Measurements from ENCODE around the gene ABCB1. TPM values are rescaled to one million over a fixed set of nuclear protein-coding genes. Genes with fewer than 3 reads are reported as not detected.

ABCB1 gene
- total RNA-seq, 2 experiments from 2014 or later, result 8.8 to 8.9 TPM

DNA sequence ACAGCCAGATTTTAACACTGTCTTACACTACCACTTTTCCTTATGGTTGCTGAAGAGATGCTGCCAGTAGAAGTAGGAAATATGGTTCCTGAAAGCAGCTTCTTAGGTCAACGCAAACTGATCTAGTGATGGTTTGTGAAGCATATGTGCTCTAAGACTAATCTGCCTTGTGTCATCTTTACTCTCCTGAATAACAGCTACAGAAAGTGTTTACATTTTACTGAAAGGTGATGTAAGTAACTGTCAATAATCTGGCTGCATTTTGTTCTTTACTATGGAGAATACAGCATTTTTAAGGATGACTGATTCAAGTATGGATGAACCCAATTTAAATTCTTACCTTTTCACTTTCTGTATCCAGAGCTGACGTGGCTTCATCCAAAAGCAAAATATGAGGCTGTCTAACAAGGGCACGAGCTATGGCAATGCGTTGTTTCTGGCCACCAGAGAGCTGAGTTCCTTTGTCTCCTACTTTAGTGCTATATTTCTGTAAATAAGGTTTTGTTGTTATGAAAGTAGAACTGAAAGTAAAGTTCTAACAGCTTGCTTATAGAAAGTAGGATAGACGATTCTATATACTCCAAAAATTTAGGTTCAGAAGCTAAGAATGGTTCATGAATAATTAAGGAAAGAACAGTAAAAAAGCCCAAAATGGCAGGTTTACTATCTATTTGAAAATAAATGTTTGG, 95.0 kb downstream of the ABCB1 start:
- POLR2A ChIA-PET, result no interaction called here
- CTCF ChIA-PET, result interaction anchor here (0.8 to 2.0 kb wide), 12 partner anchors 11 to 604 kb away, joined by 3 to 5 read pairs (median 3); partner anchors contain the start of gene RUNDC3B

DNA sequence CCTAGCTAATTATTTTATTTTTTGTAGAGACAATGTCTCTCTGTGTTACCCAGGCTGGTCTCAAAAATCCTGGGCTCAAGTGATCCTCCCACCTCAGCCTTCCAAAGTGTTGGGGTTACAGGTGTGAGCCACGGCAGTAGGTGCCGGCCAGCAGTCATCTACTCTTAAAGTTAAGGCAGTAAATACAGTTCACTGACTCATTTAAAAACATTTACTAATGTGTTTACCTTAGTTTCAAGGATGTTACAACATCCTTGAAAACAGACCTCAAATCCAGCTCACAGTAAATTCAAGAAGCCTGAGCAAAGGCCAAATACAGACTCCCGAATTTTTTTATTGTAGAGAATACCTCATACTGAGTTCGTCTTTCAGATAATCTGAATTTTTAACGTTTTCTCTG, 95.6 kb downstream of the ABCB1 start:
- no peak overlapping the region for H3K4me3 Mint-ChIP-seq
- H3K27me3 Mint-ChIP-seq, result no peaks in the 10 kb centered on the region
- intact Hi-C loops (cut with micrococcal nuclease), result loop anchor here (10.0 kb wide), 1 partner anchor 120 kb away; the partner anchor contains the start of gene RUNDC3B
- TF ChIP-seq, protein P1, sequence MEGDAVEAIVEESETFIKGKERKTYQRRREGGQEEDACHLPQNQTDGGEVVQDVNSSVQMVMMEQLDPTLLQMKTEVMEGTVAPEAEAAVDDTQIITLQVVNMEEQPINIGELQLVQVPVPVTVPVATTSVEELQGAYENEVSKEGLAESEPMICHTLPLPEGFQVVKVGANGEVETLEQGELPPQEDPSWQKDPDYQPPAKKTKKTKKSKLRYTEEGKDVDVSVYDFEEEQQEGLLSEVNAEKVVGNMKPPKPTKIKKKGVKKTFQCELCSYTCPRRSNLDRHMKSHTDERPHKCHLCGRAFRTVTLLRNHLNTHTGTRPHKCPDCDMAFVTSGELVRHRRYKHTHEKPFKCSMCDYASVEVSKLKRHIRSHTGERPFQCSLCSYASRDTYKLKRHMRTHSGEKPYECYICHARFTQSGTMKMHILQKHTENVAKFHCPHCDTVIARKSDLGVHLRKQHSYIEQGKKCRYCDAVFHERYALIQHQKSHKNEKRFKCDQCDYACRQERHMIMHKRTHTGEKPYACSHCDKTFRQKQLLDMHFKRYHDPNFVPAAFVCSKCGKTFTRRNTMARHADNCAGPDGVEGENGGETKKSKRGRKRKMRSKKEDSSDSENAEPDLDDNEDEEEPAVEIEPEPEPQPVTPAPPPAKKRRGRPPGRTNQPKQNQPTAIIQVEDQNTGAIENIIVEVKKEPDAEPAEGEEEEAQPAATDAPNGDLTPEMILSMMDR (IDR thresholded peaks at IDR 0.05), result no peak
- ATAC-seq (no peak), DNase-seq (no peak)
- no peaks in the 10 kb centered on the region for H3K9me3 Mint-ChIP-seq
- ChIA-PET CTCF (interaction anchor here (1.1 to 2.0 kb wide), 5 partner anchors 11 to 382 kb away, joined by 3 to 5 read pairs (median 4); partner anchors contain the start of gene RUNDC3B), POLR2A (no interaction called here)
- peaks cover 2% of the 10 kb centered on the region for H3K36me3 Mint-ChIP-seq (ENCODE audit: low read depth)
- no peak overlapping the region for H3K27ac Mint-ChIP-seq
- no peaks in the 10 kb centered on the region for H3K4me1 Mint-ChIP-seq (ENCODE audit: low read depth)

More for the DNA sequence above, 95.0 kb downstream of the ABCB1 start:
- intact Hi-C loops (cut with micrococcal nuclease), result loop anchor here (10.0 kb wide), 1 partner anchor 119 kb away; the partner anchor contains the start of gene RUNDC3B
- Mint-ChIP-seq H3K4me3 (no peak overlapping the region), H3K9me3 (no peaks in the 10 kb centered on the region), H3K36me3 (ENCODE audit: low read depth) (peaks cover 2% of the 10 kb centered on the region), H3K4me1 (ENCODE audit: low read depth) (peaks cover 1% of the 10 kb centered on the region), H3K27me3 (no peaks in the 10 kb centered on the region), H3K27ac (no peak overlapping the region)
- TF ChIP-seq, protein P1 (IDR thresholded peaks at IDR 0.05), result no peak
- no peak for ATAC-seq
- DNase-seq, result no peak

DNA sequence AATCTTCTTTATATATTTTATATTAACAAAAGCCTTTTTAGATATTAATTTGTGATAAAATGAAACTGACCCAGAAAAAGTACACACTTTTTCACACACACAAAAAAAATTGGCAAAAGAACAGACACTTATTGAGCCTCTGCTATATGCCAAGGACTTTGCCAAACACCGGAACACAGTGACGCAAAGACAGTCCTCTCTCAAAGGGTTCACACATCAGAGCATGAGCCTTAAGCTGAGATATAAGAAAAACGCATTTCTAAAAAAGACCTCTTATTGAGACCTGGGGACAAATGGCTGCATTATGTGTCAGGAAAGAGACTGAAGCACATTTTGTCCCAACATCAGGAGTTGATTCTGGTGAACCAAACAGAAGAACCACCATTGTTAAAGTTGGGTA, 101.2 kb downstream of the ABCB1 start:
- ChIA-PET POLR2A (no interaction called here), CTCF (no interaction called here)
- Mint-ChIP-seq H3K4me1 (ENCODE audit: low read depth) (no peaks in the 10 kb centered on the region), H3K27ac (no peak overlapping the region), H3K36me3 (ENCODE audit: low read depth) (no peaks in the 10 kb centered on the region), H3K4me3 (no peak overlapping the region), H3K9me3 (no peaks in the 10 kb centered on the region), H3K27me3 (peaks cover 4% of the 10 kb centered on the region)
- ATAC-seq (no peak), DNase-seq (no peak)
- intact Hi-C loops (cut with micrococcal nuclease), result no loop called here
- TF ChIP-seq, protein P1 (IDR thresholded peaks at IDR 0.05), result no peak

DNA sequence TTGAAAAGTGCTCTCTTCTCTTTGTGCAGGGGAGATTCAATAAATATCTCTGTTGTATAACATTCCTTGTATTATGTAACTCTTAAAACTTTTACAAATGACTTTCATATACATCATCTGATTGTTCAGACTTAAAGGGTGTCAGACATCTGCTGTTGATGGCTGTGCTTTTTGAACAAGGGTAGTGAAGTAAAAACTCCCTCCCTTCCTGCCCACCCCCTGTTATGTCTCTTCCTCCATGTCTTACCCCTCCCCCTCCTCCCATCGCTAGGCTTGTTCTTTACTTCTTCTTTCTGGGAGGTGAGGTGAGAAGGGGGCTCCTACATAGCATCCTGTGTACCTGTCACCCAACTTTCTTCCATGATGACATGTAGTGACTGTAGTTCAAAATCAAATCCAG, 101.8 kb downstream of the ABCB1 start:
- CTCF ChIA-PET, result no interaction called here

DNA sequence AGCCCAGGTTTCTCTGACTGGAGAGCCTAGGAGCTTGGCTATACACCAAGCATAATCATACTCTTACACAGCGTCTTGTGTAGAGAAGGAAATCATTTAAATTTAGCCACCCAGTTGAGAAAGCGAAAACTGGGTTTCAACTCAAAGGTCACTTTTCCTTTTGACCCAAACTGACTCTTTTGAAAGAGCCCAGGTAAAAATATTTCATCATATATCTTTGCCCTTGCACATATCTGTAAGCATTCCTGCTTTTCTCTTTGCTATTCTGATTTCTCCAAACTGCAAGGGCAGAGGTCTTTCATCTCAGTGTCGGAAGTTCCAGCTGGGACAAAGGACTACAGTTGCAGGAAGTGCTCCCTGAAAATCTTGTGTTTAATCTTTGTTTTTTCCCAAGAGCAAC, 103.2 kb downstream of the ABCB1 start:
- CTCF ChIA-PET, result no interaction called here
- intact Hi-C loops (cut with micrococcal nuclease), result no loop called here

More for the DNA sequence above, 101.8 kb downstream of the ABCB1 start:
- no peak for DNase-seq
- POLR2A ChIA-PET, result no interaction called here
- no peaks in the 10 kb centered on the region for H3K4me1 Mint-ChIP-seq (ENCODE audit: low read depth)
- intact Hi-C loops (cut with micrococcal nuclease), result no loop called here
- peaks cover 4% of the 10 kb centered on the region for H3K27me3 Mint-ChIP-seq
- H3K9me3 Mint-ChIP-seq, result no peaks in the 10 kb centered on the region
- H3K4me3 Mint-ChIP-seq, result no peak overlapping the region
- no peak for ATAC-seq
- no peak overlapping the region for H3K27ac Mint-ChIP-seq
- TF ChIP-seq, protein P1 (IDR thresholded peaks at IDR 0.05), result no peak
- no peaks in the 10 kb centered on the region for H3K36me3 Mint-ChIP-seq (ENCODE audit: low read depth)

More for the DNA sequence above, 103.2 kb downstream of the ABCB1 start:
- Mint-ChIP-seq H3K27ac (no peak overlapping the region), H3K27me3 (peaks cover 4% of the 10 kb centered on the region), H3K4me1 (ENCODE audit: low read depth) (no peaks in the 10 kb centered on the region), H3K36me3 (ENCODE audit: low read depth) (no peaks in the 10 kb centered on the region), H3K4me3 (no peak overlapping the region), H3K9me3 (no peaks in the 10 kb centered on the region)
- TF ChIP-seq, protein P1 (IDR thresholded peaks at IDR 0.05), result no peak
- no peak for DNase-seq
- POLR2A ChIA-PET, result no interaction called here
- ATAC-seq, result no peak
